Activated T-helper 2 cell treated with anti-CD3 and anti-CD28 coated beads, Interferon-gamma antibody, Interleukin-2, Interleukin-4, amounts not matched to agents 10 μg/mL and 5 μg/mL and 100 μg/mL, durations not matched to agents 14 hours and 24 hours and 36 hours (primary cell): ENCODE measurements around the gene RHOU. TPM values are rescaled to one million over a fixed set of nuclear protein-coding genes. Genes with fewer than 3 reads are reported as not detected.

Source experiments
- DNase-seq: peaks from one replicate; pipeline ENCODE4 v3.0.0; 2021; ENCODE audit warnings: low spot score
- H3K27ac Mint-ChIP-seq: one replicate; pipeline ENCODE4 v1.8.0; 2021; ENCODE audit warnings: mixed read lengths
- H3K27me3 Mint-ChIP-seq: one replicate; pipeline ENCODE4 v1.8.0; 2021; ENCODE audit warnings: low read depth, mixed read lengths
- H3K36me3 Mint-ChIP-seq: one replicate; pipeline ENCODE4 v1.8.0; 2021; ENCODE audit warnings: low read depth, mixed read lengths
- H3K4me1 Mint-ChIP-seq: one replicate; pipeline ENCODE4 v1.8.0; 2021; ENCODE audit warnings: low read depth, mixed read lengths
- H3K4me3 Mint-ChIP-seq: one replicate; pipeline ENCODE4 v1.8.0; 2021; ENCODE audit warnings: low read depth, mild to moderate bottlenecking, moderate library complexity, mixed read lengths
- H3K9me3 Mint-ChIP-seq: one replicate; pipeline ENCODE4 v1.8.0; 2021; ENCODE audit warnings: mixed read lengths
- intact Hi-C: fragments of 100-400 bp; cut with micrococcal nuclease; formaldehyde crosslinking; loops from one replicate; pipeline ENCODE4 v1.15.1; 2023
- total RNA-seq: library from RNA; stranded (reverse); gene quantifications from 2 replicates; pipeline ENCODE4 v1.2.3, GENCODE V29; 2022

The RHOU gene
- total RNA-seq, 1 donor from 2014 or later, result 0.18 TPM

DNA sequence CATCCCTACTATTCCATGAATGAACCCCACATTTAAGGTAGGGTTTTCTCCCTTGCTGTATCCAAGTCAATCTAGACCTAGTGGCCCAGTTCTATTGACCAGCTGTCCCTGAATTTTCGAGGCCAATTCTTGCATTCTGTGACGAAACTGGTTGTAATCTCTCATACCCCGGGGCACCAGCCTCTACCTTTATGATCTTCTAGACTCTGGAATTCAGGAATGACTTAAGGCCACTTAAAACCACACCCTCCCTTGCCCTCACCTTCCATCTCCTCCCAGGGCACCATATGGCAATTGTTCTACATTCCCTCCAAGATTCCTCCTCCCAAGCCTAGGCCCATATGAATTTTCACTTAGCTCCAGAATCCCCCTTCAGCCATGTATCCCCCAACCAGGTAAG lies 48.9 kb downstream of the RHOU start:
- intact Hi-C loops, result no loop called here
- no peak for DNase-seq
- Mint-ChIP-seq H3K27ac (no peak overlapping the region), H3K4me3 (no peak overlapping the region), H3K4me1 (no peaks in the 10 kb centered on the region), H3K9me3 (no peaks in the 10 kb centered on the region), H3K36me3 (no peaks in the 10 kb centered on the region), H3K27me3 (peaks cover 20% of the 10 kb centered on the region)

DNA sequence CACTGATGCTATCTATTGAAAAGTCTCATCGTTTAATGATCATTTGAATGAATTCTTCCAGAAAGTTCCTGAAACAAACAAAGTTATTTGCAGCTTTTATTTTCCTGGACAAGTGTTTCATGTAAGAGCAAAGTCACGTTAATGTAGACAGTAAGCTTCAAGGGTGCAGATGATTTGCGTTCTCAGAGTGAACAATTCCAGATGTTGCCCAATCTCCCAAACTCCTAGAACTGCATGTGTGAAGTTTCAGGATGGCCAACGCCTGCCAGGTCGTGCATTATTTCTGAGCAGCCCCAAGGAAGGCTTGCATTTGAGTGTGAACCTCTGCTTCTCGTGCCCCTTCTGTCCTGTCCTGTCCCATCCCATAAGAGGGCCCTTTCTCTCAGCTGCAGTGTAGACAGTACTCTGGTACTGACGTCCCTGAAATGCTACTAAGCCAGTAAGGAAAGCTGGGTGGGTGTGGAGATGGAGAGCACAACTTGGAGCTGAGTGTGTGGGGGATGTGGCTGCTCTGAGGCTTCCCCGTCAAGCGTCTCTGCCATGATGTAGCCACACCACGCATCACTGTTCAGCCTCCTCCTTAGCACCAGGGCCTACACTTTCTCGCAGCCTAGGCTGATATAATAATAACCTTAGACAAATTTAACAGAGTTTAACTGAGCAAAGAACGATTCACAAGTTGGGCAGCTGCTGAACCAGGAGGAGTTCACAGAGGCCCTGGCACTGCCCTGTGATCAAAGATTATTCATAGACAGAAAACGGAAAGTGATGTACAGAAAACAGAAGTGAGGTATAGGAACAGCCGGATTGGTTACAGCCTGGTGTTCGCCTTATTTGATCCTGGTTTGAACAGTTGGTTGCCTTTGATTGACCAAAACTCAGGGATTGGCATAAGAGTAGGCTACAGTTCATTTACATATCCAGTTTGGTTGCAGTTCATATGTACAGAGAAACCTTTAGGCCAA lies 50.4 kb downstream of the RHOU start:
- DNase-seq, result no peak
- H3K27me3 Mint-ChIP-seq, result peaks cover 12% of the 10 kb centered on the region
- no peak overlapping the region for H3K4me3 Mint-ChIP-seq
- no peaks in the 10 kb centered on the region for H3K9me3 Mint-ChIP-seq
- no peaks in the 10 kb centered on the region for H3K36me3 Mint-ChIP-seq
- H3K27ac Mint-ChIP-seq, result no peak overlapping the region
- intact Hi-C loops, result no loop called here
- H3K4me1 Mint-ChIP-seq, result peaks cover 3% of the 10 kb centered on the region

DNA sequence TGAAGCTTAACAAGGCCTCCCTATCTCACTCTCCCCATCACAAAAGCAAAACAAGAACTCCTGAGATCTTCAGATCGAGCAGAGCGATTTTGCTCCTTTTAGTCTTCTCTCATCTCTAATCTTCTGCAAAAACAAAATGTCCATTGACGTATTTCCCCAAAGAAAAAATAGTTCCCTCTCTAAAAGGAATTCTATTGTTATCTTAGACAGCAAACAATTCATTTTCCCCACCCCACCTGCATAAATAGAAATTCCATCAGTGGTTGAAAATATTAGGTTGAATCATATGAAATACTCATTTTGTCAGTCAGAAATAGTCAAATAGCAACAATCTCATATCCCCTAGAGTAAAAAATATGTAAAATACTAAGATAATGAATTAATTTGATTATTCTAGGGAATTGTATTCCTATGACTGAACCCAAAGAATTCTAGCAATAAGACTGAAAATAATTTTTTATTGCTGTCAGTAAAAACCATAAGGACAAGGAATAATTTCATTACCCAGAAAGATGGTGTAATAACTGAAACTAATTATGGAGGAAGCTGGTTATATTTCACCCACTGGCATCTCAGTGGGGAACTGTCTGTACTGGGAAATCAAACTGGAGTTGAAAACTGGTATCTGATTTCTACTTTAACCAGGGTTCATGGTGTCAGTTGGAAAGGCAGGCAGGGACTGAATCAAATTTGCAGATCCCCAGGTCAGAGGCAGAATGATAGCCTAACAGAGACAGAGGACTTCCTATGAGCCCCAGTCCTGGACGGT lies 51.3 kb downstream of the RHOU start:
- no peak for DNase-seq
- Mint-ChIP-seq H3K27me3 (peaks cover 12% of the 10 kb centered on the region), H3K36me3 (no peaks in the 10 kb centered on the region), H3K27ac (no peak overlapping the region), H3K9me3 (no peaks in the 10 kb centered on the region), H3K4me1 (peaks cover 7% of the 10 kb centered on the region), H3K4me3 (no peak overlapping the region)
- intact Hi-C loops, result no loop called here

DNA sequence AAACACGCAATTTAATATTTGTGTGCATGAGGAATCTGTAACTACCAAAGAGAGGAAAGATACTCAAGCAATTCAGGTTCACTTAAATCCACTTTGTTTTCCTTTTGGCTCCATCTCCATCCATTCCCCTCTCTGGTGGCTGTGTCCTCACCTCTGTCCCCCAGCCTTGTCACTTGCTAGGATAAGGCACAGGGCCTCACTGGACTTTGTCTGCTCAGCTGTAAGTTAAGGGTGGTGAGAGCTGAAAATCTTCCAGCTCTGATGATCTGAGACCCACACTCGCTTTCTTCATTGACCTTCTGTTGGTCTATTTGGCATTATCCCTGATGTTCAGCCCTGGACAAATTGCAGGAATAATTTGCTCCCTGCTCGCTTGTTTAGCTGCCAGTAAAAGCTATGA lies 56.5 kb downstream of the RHOU start:
- DNase-seq, result no peak
- H3K36me3 Mint-ChIP-seq, result no peaks in the 10 kb centered on the region
- peaks cover 14% of the 10 kb centered on the region for H3K4me1 Mint-ChIP-seq
- no peak overlapping the region for H3K27ac Mint-ChIP-seq
- intact Hi-C loops, result loop anchor here (5.0 kb wide), 3 partner anchors 36 to 1316 kb away; partner anchors contain the start of gene RHOU
- no peaks in the 10 kb centered on the region for H3K9me3 Mint-ChIP-seq
- no peak overlapping the region for H3K4me3 Mint-ChIP-seq
- H3K27me3 Mint-ChIP-seq, result peaks cover 9% of the 10 kb centered on the region

DNA sequence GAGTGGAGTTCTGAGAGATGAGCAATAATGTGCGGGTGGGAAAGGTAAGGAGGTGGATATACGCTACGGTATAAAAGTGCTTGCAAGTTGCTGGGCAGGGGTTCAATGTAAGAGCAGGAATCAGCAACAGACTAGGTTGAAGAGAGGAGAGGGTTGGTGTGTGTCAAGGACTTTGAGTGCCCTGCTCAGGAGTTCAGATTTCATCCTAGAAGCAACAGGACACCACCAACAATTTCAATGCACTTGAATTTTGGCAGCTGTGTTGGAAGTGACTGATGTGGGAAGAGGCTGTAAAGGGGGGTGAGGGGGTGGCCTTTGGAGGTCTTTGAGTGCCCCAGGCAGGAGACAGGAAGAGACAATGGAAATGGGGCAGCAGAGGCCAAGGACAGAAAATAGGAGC lies 57.3 kb downstream of the RHOU start:
- H3K36me3 Mint-ChIP-seq, result no peaks in the 10 kb centered on the region
- no peak overlapping the region for H3K4me3 Mint-ChIP-seq
- no peak overlapping the region for H3K27ac Mint-ChIP-seq
- H3K27me3 Mint-ChIP-seq, result peaks cover 9% of the 10 kb centered on the region
- intact Hi-C loops, result loop anchor here (5.0 kb wide), 3 partner anchors 35 to 1315 kb away; partner anchors contain the start of gene RHOU
- peaks cover 6% of the 10 kb centered on the region for H3K9me3 Mint-ChIP-seq
- peaks cover 20% of the 10 kb centered on the region for H3K4me1 Mint-ChIP-seq
- DNase-seq, result no peak

DNA sequence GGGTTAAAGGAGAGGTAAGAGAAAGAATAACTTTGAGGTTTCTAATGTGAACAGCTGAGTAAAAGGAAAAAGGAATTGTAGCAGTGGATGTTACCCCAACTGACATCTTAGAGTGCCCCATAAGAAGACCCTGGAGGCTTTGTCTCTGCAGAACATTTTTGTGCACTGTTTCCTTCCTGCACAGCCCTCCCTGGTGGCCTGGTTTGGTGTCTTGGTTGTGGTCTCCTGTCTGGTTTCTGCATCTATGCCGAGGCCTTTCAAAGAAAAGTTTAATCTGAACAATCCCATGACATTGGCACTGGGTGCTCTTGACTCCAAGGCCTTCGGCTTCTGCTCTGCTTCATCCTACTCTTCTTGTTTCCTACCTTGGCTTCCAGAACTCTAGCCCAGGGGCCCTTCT lies 57.8 kb downstream of the RHOU start:
- intact Hi-C loops, result loop anchor here (5.0 kb wide), 3 partner anchors 34 to 1314 kb away; partner anchors contain the start of gene RHOU
- Mint-ChIP-seq H3K9me3 (peaks cover 7% of the 10 kb centered on the region), H3K27ac (no peak overlapping the region), H3K4me3 (no peak overlapping the region), H3K36me3 (no peaks in the 10 kb centered on the region), H3K4me1 (peaks cover 24% of the 10 kb centered on the region), H3K27me3 (peaks cover 6% of the 10 kb centered on the region)
- no peak for DNase-seq

DNA sequence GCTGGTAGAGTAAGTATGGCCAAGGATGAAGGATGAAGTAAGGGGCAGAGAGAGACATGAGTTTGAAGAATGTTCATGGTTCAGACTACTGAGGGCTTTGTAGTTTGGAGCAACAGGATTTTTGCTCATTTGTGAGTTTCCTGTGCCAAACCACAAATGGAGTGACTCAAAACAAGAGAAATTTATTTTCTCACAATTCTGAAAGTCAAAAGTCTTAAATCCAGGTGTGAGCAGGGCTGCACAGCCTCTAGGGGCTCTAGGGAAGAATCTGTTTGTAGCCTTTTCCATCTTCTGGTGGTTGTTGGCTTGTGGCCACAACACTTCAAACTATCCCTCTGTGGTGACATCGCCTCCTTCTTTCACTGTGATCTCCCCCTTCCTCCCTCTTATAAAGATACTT lies 58.9 kb downstream of the RHOU start:
- peak; percentile 45 for DNase-seq
- Mint-ChIP-seq H3K4me1 (peaks cover 24% of the 10 kb centered on the region), H3K27me3 (no peaks in the 10 kb centered on the region), H3K36me3 (no peaks in the 10 kb centered on the region), H3K4me3 (no peak overlapping the region), H3K27ac (no peak overlapping the region), H3K9me3 (peaks cover 7% of the 10 kb centered on the region)
- intact Hi-C loops, result loop anchor here (1.0 to 5.0 kb wide), 6 partner anchors 11 to 1313 kb away; partner anchors contain the start of gene RHOU

DNA sequence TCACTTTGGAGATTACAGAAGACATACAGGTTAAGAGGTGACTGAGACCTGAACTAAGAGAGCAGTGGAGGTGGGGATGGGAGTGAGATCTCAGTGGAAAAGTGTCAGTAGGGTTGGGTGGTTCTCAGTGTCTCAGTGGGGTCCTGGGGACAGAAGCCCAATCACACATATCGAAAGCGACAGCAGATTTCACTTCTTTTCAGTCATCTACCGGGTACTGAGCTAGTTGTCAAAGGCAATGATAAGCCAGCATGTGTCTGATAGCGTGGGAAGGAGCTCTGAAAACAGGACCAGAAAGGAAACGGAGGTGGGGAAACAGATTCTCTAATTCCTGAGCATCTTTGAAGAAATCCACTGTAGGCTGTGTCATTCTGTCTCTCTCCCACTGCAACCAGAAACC lies 59.5 kb downstream of the RHOU start:
- Mint-ChIP-seq H3K27me3 (peaks cover 2% of the 10 kb centered on the region), H3K36me3 (peaks cover 3% of the 10 kb centered on the region), H3K4me1 (peaks cover 26% of the 10 kb centered on the region), H3K27ac (no peak overlapping the region), H3K4me3 (no peak overlapping the region), H3K9me3 (peaks cover 7% of the 10 kb centered on the region)
- DNase-seq, result peak; percentile 25
- intact Hi-C loops, result loop anchor here (1.0 to 5.0 kb wide), 8 partner anchors 10 to 1312 kb away; partner anchors contain the start of gene RHOU

DNA sequence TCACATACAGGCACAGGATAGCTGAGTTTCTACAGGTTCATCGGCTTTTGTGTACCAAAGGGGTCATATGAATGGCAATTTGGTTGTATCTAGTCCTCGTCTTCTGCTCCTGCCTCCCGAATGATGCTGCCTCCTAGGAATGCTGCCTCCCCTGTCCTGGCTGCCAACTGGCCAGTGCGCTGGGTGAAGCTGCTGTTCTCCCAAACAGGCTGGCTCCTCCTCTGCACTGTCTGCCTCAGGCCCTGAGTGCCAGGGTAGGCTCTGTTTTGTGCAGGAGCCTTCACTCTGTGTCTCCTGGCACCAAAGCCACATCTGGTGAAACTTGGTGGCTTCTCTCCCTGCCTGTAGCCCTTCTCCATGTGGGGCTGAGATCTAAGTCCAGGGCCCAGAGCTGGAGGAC lies 60.3 kb downstream of the RHOU start:
- Mint-ChIP-seq H3K27ac (no peak overlapping the region), H3K36me3 (peaks cover 3% of the 10 kb centered on the region), H3K4me3 (peak overlapping the region; percentile 30), H3K9me3 (peaks cover 7% of the 10 kb centered on the region), H3K27me3 (peaks cover 2% of the 10 kb centered on the region), H3K4me1 (peaks cover 27% of the 10 kb centered on the region)
- intact Hi-C loops, result loop anchor here (1.0 to 2.0 kb wide), 3 partner anchors 66 to 645 kb away; no protein-coding TSS in a partner anchor
- no peak for DNase-seq

Other genes starting within 250 kb of the RHOU start
- gene RNF187, start 248.1 kb upstream of the RHOU start, total RNA-seq, result 146 and 154 TPM in 2 replicates